Adipocyte (in vitro differentiated cells): ENCODE results near the gene KPNB1.
"Not testable (repeated sequence)": the region's sequence is repeated elsewhere in the genome, so short reads cannot be mapped to it uniquely, and the experiment has no call there.

Experiments used
- DNase-seq: peaks from one replicate; pipeline ENCODE4 v3.0.0-alpha.2; 2015; ENCODE audit warnings: low read depth
- H3K27me3 ChIP-seq: replicated peaks from 2 replicates; pipeline ENCODE4 v1.7.0; 2013; ENCODE audit warnings: mild to moderate bottlenecking, low read length, moderate library complexity; ENCODE audit not compliant: control insufficient read depth, insufficient read depth
- H3K36me3 ChIP-seq: 2 replicates; pipeline ENCODE4 v1.7.0; 2013; ENCODE audit warnings: low read length, mild to moderate bottlenecking, moderate library complexity; ENCODE audit not compliant: control insufficient read depth, insufficient read depth, severe bottlenecking
- H3K4me1 ChIP-seq: 2 replicates; pipeline ENCODE4 v1.7.0; 2013; ENCODE audit warnings: mild to moderate bottlenecking, low read length, moderate library complexity; ENCODE audit not compliant: control insufficient read depth, insufficient read depth
- H3K4me3 ChIP-seq: 2 replicates; pipeline ENCODE4 v1.7.0; 2013; ENCODE audit warnings: mild to moderate bottlenecking, low read length, moderate library complexity
- H3K9ac ChIP-seq: 2 replicates; pipeline ENCODE4 v1.7.0; 2013; ENCODE audit warnings: mild to moderate bottlenecking, low read length, moderate library complexity
- H3K9me3 ChIP-seq: 2 replicates; pipeline ENCODE4 v1.7.0; 2013; ENCODE audit warnings: mild to moderate bottlenecking, low read length, moderate library complexity; ENCODE audit not compliant: control insufficient read depth

Gene KPNB1

GRCh38 chr17:47682138-47682537, 32.4 kb downstream of the KPNB1 start:
- Histone ChIP-seq H3K4me3 (no peak overlapping the region), H3K36me3 (peaks cover 75% of the 10 kb centered on the region), H3K9me3 (no peaks in the 10 kb centered on the region), H3K9ac (no peak overlapping the region), H3K4me1 (peaks cover 40% of the 10 kb centered on the region), H3K27me3 (no peaks in the 10 kb centered on the region)
- DNase-seq: no peak

- H3K27me3 ChIP-seq, H3K9me3 ChIP-seq, H3K4me3 ChIP-seq, H3K9ac ChIP-seq, DNase-seq: not testable (repeated sequence)
- H3K36me3 ChIP-seq: peaks cover 69% of the 10 kb centered on the region
- peaks cover 46% of the 10 kb centered on the region for H3K4me1 ChIP-seq
Measured at GRCh38 chr17:47682727-47683126, 33.0 kb downstream of the KPNB1 start.

GRCh38 chr17:47684025-47684424, 34.3 kb downstream of the KPNB1 start:
- Histone ChIP-seq H3K4me3 (no peak overlapping the region), H3K36me3 (peaks cover 56% of the 10 kb centered on the region), H3K4me1 (peaks cover 52% of the 10 kb centered on the region), H3K9me3 (no peaks in the 10 kb centered on the region), H3K27me3 (no peaks in the 10 kb centered on the region), H3K9ac (no peak overlapping the region)
- DNase-seq: no peak

GRCh38 chr17:47684535-47685193, 34.9 kb downstream of the KPNB1 start:
- Histone ChIP-seq H3K4me3 (no peak overlapping the region), H3K4me1 (peaks cover 52% of the 10 kb centered on the region), H3K36me3 (peaks cover 50% of the 10 kb centered on the region), H3K9me3 (no peaks in the 10 kb centered on the region), H3K27me3 (no peaks in the 10 kb centered on the region), H3K9ac (peak overlapping the region; percentile 56)
- no peak for DNase-seq

GRCh38 chr17:47685556-47686275, 36.0 kb downstream of the KPNB1 start:
- Histone ChIP-seq H3K36me3 (peaks cover 39% of the 10 kb centered on the region), H3K4me1 (peaks cover 48% of the 10 kb centered on the region), H3K27me3 (no peaks in the 10 kb centered on the region), H3K4me3 (peak overlapping the region; percentile 42), H3K9ac (peak overlapping the region; percentile 56), H3K9me3 (no peaks in the 10 kb centered on the region)
- DNase-seq: no peak

- H3K36me3 ChIP-seq: peaks cover 35% of the 10 kb centered on the region
- peak overlapping the region; percentile 42 for H3K4me3 ChIP-seq
- H3K4me1 ChIP-seq: peaks cover 45% of the 10 kb centered on the region
- H3K9ac ChIP-seq: peak overlapping the region; percentile 56
- H3K27me3 ChIP-seq: no peaks in the 10 kb centered on the region
- DNase-seq: peak; percentile 65
- no peaks in the 10 kb centered on the region for H3K9me3 ChIP-seq
Measured at GRCh38 chr17:47686276-47686635, 36.5 kb downstream of the KPNB1 start.

- H3K27me3 ChIP-seq: no peaks in the 10 kb centered on the region
- H3K9me3 ChIP-seq: no peaks in the 10 kb centered on the region
- no peak for DNase-seq
- peak overlapping the region; percentile 2 for H3K4me3 ChIP-seq
- H3K4me1 ChIP-seq: peaks cover 45% of the 10 kb centered on the region
- H3K9ac ChIP-seq: peak overlapping the region; percentile 56
- peaks cover 30% of the 10 kb centered on the region for H3K36me3 ChIP-seq
Measured at GRCh38 chr17:47686664-47687327, 37.1 kb downstream of the KPNB1 start.

GRCh38 chr17:47687328-47687690, 37.6 kb downstream of the KPNB1 start:
- peaks cover 25% of the 10 kb centered on the region for H3K36me3 ChIP-seq
- no peak for DNase-seq
- peak overlapping the region; percentile 2 for H3K4me3 ChIP-seq
- no peaks in the 10 kb centered on the region for H3K9me3 ChIP-seq
- H3K9ac ChIP-seq: peak overlapping the region; percentile 67
- peaks cover 45% of the 10 kb centered on the region for H3K4me1 ChIP-seq
- H3K27me3 ChIP-seq: no peaks in the 10 kb centered on the region

GRCh38 chr17:47687748-47688147, 38.0 kb downstream of the KPNB1 start:
- Histone ChIP-seq H3K4me1 (peaks cover 45% of the 10 kb centered on the region), H3K9ac (peak overlapping the region; percentile 67), H3K4me3 (no peak overlapping the region), H3K27me3 (no peaks in the 10 kb centered on the region), H3K9me3 (no peaks in the 10 kb centered on the region), H3K36me3 (peaks cover 21% of the 10 kb centered on the region)
- DNase-seq: no peak

GRCh38 chr17:47690121-47690520, 40.4 kb downstream of the KPNB1 start:
- Histone ChIP-seq H3K4me1 (peaks cover 42% of the 10 kb centered on the region), H3K27me3 (no peaks in the 10 kb centered on the region), H3K9ac (no peak overlapping the region), H3K4me3 (no peak overlapping the region), H3K9me3 (no peaks in the 10 kb centered on the region), H3K36me3 (no peaks in the 10 kb centered on the region)
- no peak for DNase-seq

GRCh38 chr17:47692137-47692894, 42.6 kb downstream of the KPNB1 start:
- H3K4me3 ChIP-seq: no peak overlapping the region
- no peak for DNase-seq
- peaks cover 31% of the 10 kb centered on the region for H3K4me1 ChIP-seq
- no peak overlapping the region for H3K9ac ChIP-seq
- H3K27me3 ChIP-seq: no peaks in the 10 kb centered on the region
- H3K36me3 ChIP-seq: peaks cover 5% of the 10 kb centered on the region
- no peaks in the 10 kb centered on the region for H3K9me3 ChIP-seq
